Measurements from ENCODE around the gene BIRC3.

BIRC3 gene

GRCh38 chr11:102364991-102365390 lies 47.7 kb downstream of the BIRC3 start:
- in situ Hi-C loops (cut with MboI; ENCODE audit: low sequenced_read_pairs): no loop called here

GRCh38 chr11:102367364-102367763 lies 50.1 kb downstream of the BIRC3 start:
- in situ Hi-C loops (cut with MboI; ENCODE audit: low sequenced_read_pairs): no loop called here

- in situ Hi-C loops (cut with MboI; ENCODE audit: low sequenced_read_pairs): no loop called here
These were observed 51.2 kb downstream of the BIRC3 start for GRCh38 chr11:102368472-102368871.

GRCh38 chr11:102374633-102375424 lies 57.5 kb downstream of the BIRC3 start:
- in situ Hi-C loops (cut with MboI; ENCODE audit: low sequenced_read_pairs): loop anchor here (25.0 kb wide), 1 partner anchor 112 kb away; no protein-coding TSS in a partner anchor

- in situ Hi-C loops (cut with MboI; ENCODE audit: low sequenced_read_pairs): loop anchor here (25.0 kb wide), 1 partner anchor 111 kb away; no protein-coding TSS in a partner anchor
These were observed 58.6 kb downstream of the BIRC3 start for GRCh38 chr11:102375720-102376399.

GRCh38 chr11:102377891-102378290 lies 60.6 kb downstream of the BIRC3 start:
- in situ Hi-C loops (cut with MboI; ENCODE audit: low sequenced_read_pairs): loop anchor here (25.0 kb wide), 1 partner anchor 109 kb away; no protein-coding TSS in a partner anchor

GRCh38 chr11:102378818-102379217 lies 61.5 kb downstream of the BIRC3 start:
- in situ Hi-C loops (cut with MboI; ENCODE audit: low sequenced_read_pairs): loop anchor here (25.0 kb wide), 1 partner anchor 108 kb away; no protein-coding TSS in a partner anchor

- in situ Hi-C loops (cut with MboI; ENCODE audit: low sequenced_read_pairs): loop anchor here (25.0 kb wide), 1 partner anchor 105 kb away; no protein-coding TSS in a partner anchor
These were observed 65.1 kb downstream of the BIRC3 start for GRCh38 chr11:102382384-102382783.

- in situ Hi-C loops (cut with MboI; ENCODE audit: low sequenced_read_pairs): loop anchor here (25.0 kb wide), 1 partner anchor 103 kb away; no protein-coding TSS in a partner anchor
These were observed 66.6 kb downstream of the BIRC3 start for GRCh38 chr11:102383839-102384238.

GRCh38 chr11:102384419-102385079 lies 67.3 kb downstream of the BIRC3 start:
- in situ Hi-C loops (cut with MboI; ENCODE audit: low sequenced_read_pairs): loop anchor here (25.0 kb wide), 1 partner anchor 103 kb away; no protein-coding TSS in a partner anchor

GRCh38 chr11:102385085-102386007 lies 68.1 kb downstream of the BIRC3 start:
- in situ Hi-C loops (cut with MboI; ENCODE audit: low sequenced_read_pairs): loop anchor here (25.0 kb wide), 1 partner anchor 102 kb away; no protein-coding TSS in a partner anchor

- in situ Hi-C loops (cut with MboI; ENCODE audit: low sequenced_read_pairs): loop anchor here (25.0 kb wide), 1 partner anchor 101 kb away; no protein-coding TSS in a partner anchor
These were observed 69.0 kb downstream of the BIRC3 start for GRCh38 chr11:102386136-102386734.

GRCh38 chr11:102387043-102387781 lies 69.9 kb downstream of the BIRC3 start:
- in situ Hi-C loops (cut with MboI; ENCODE audit: low sequenced_read_pairs): loop anchor here (25.0 kb wide), 1 partner anchor 100 kb away; no protein-coding TSS in a partner anchor
